Body of pancreas (tissue), 4 donors: Measurements from ENCODE around the gene GNAO1. TPM values are rescaled to one million over a fixed set of nuclear protein-coding genes. Genes with fewer than 3 reads are reported as not detected.

ENCODE experiments used
- ATAC-seq: fragments of 150-250 bp; one replicate; pipeline ENCODE4 v1.9.1; 2016
- DNase-seq, 4 donors: peaks; one replicate each; pipeline ENCODE4 v3.0.0-alpha.2; 2019
- H3K27ac ChIP-seq, 4 donors: fragments of 200-600 bp; sonication (generic); 1 replicate in 3 of 4; 2 replicates in 1 of 4; pipeline versions ENCODE4 v1.5.1 to v1.6.1; 2016 to 2019; ENCODE audit warnings: mild to moderate bottlenecking in 1 of 4, mixed read lengths in 1 of 4, moderate library complexity in 1 of 4
- H3K27me3 ChIP-seq, 2 donors: fragments of 200-600 bp; sonication (generic); one replicate each; pipeline ENCODE4 v1.6.0; 2016; ENCODE audit warnings: mild to moderate bottlenecking in 1 of 2
- H3K36me3 ChIP-seq, 2 donors: fragments of 200-600 bp; sonication (generic); replicated peaks in 1 of 2; 2 replicates each; pipeline ENCODE4 v1.5.1; 2016; ENCODE audit warnings: low read depth in 2 of 2; ENCODE audit not compliant: insufficient read depth in 1 of 2
- H3K4me1 ChIP-seq: fragments of 200-600 bp; sonication (generic); one replicate; pipeline ENCODE4 v1.6.0; 2016
- H3K4me3 ChIP-seq, 2 donors: fragments of 200-600 bp; sonication (generic); 1 replicate in 1 of 2; 2 replicates in 1 of 2; pipeline ENCODE4 v1.5.1; 2016 to 2019
- H3K9me3 ChIP-seq, 3 donors: fragments of 200-600 bp; sonication (generic); 1 replicate in 2 of 3; 2 replicates in 1 of 3; pipeline ENCODE4 v1.5.1; 2016
- POLR2A ChIP-seq, 3 donors: fragments of 450-650 bp; IDR thresholded peaks; one replicate each; pipeline ENCODE4 v1.6.1; 2016; ENCODE audit warnings: antibody characterized with exemption in 3 of 3, mild to moderate bottlenecking in 2 of 3
- WGBS, 2 donors: methylation state at CpG; one replicate each; pipeline ENCODE4 v1.1.5; 2017; 5-methylcytosine and 5-hydroxymethylcytosine counted together
- intact Hi-C: fragments of 100-400 bp; cut with DNase I; formaldehyde crosslinking; loops from one replicate; pipeline ENCODE4 v1.15.1; 2023
- microRNA-seq, 2 donors: library from miRNA; unstranded; fragments of <30 nt; microRNA quantifications; one replicate each; pipeline ENCODE4, GENCODE V29; 2016; ENCODE audit warnings: borderline number of aligned reads in 2 of 2, borderline replicate concordance in 2 of 2
- small RNA-seq: library from RNA; depleted of rRNA; stranded (forward); fragments of <200 nt; gene quantifications from one replicate; pipeline ENCODE3, GENCODE V24; 2016
- total RNA-seq, 2 donors: library from RNA; depleted of rRNA; stranded (reverse); fragments of >200 nt; gene quantifications; one replicate each; pipeline ENCODE4 v1.1.0, GENCODE V29; 2016
- TF ChIP-seq, protein P1 (sequence below), 7 experiments: fragments of 450-650 bp in 4 of 7; fragments of 200-600 bp in 3 of 7; sonication (generic) in 3 of 7; IDR thresholded peaks; one replicate each; pipeline ENCODE4 v1.5.1; 2016 to 2019; ENCODE audit warnings: antibody characterized with exemption in 7 of 7

GNAO1 gene
- total RNA-seq, 2 donors from 2014 or later = 1.6 to 3.0 TPM

DNA sequence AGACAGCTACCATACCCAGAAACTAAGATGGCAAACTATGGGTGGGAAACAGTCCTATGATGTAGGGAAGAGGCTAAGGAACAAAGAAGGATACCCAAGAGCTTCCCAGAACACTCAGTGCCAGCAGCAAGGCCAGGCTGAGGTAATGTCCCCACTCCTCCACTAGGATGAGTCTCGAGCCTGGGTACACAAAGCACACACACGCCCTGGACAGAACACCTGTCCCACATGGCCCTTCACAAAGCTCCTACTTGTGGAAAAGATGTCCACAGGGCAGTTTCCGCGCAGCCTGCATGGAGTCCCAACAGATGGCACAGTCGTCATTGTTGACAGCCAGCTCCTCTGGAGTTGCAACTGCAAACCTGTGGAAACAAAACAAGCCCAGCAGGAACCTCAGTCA lies 210.2 kb downstream of the GNAO1 start:
- no peak overlapping the region for H3K4me3 ChIP-seq
- peaks cover 0 to 24% of the 10 kb centered on the region in 2 donors for H3K36me3 ChIP-seq
- no peaks in the 10 kb centered on the region for H3K27me3 ChIP-seq
- TF ChIP-seq, protein P1, sequence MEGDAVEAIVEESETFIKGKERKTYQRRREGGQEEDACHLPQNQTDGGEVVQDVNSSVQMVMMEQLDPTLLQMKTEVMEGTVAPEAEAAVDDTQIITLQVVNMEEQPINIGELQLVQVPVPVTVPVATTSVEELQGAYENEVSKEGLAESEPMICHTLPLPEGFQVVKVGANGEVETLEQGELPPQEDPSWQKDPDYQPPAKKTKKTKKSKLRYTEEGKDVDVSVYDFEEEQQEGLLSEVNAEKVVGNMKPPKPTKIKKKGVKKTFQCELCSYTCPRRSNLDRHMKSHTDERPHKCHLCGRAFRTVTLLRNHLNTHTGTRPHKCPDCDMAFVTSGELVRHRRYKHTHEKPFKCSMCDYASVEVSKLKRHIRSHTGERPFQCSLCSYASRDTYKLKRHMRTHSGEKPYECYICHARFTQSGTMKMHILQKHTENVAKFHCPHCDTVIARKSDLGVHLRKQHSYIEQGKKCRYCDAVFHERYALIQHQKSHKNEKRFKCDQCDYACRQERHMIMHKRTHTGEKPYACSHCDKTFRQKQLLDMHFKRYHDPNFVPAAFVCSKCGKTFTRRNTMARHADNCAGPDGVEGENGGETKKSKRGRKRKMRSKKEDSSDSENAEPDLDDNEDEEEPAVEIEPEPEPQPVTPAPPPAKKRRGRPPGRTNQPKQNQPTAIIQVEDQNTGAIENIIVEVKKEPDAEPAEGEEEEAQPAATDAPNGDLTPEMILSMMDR (IDR thresholded peaks at IDR 0.05) = peak in 1 of 7 experiments; percentile 12
- no peak for TF ChIP-seq POLR2A (IDR thresholded peaks at IDR 0.05)
- no peak for ATAC-seq
- H3K27ac ChIP-seq = no peak overlapping the region
- intact Hi-C loops = no loop called here
- DNase-seq = no peak
- H3K4me1 ChIP-seq = no peaks in the 10 kb centered on the region
- H3K9me3 ChIP-seq = no peaks in the 10 kb centered on the region
- WGBS, 2 donors = 83 to 90% methylated on average over 5 of the region's 5 CpGs

DNA sequence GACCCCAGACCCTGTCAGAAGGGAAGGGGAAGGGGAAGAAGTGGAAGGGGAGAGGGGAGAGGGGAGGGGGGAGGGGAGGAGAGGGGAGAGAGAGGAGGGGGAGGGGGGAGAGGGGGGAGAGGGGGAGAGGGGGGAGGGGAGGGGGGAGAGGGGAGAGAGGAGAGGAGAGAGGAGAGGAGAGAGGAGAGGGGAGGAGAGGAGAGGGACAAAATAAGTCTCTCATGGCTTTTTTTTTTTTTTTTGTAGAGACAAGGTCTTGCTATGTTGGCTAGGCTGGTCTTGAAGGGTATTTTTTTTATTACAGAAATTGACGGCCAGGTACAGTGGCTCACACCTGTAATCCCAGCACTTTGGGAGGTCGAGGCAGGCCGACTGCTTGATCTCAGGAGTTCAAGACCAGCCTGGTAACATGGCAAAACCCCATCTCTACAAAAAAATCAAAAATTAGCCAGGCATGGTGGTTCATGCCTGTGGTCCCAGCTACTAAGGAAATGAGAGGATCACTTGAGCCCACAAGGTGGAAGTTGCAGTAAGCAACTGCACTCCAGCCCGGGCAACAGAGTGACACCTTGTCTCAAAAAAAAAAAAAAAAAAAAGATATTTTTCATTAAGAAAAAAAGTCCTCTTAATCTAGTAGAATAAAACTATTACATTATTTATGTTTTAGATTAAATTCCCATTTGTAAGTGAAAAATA lies 214.8 kb downstream of the GNAO1 start:
- peaks cover 0 to 29% of the 10 kb centered on the region in 2 donors for H3K36me3 ChIP-seq
- 63 to 86% methylated on average over 4 of the region's 4 CpGs for WGBS, 2 donors
- intact Hi-C loops = no loop called here
- TF ChIP-seq, protein P1 (IDR thresholded peaks at IDR 0.05) = no peak
- H3K27ac ChIP-seq = no peak overlapping the region
- DNase-seq (no peak), ATAC-seq (no peak)
- H3K4me1 ChIP-seq = peaks cover 15% of the 10 kb centered on the region
- H3K9me3 ChIP-seq = no peaks in the 10 kb centered on the region
- H3K27me3 ChIP-seq = no peaks in the 10 kb centered on the region
- no peak overlapping the region for H3K4me3 ChIP-seq

Small RNAs within 50 kb of the gene (microRNA-seq; reads per million reads assigned to microRNA genes)
- 0 reads per million in 2 donors for gene MIR3935

Small RNAs within 50 kb of the gene (small RNA-seq; reads per million reads assigned to genes)
- not detected for gene MIR3935

Other genes with a start within 250 kb of the GNAO1 start
- gene AMFR, start 234.1 kb downstream of the GNAO1 start, total RNA-seq = 100 to 1,000 TPM in 1 of 2 donors, 10 to 100 TPM in 1; 87.7 to 130 TPM